ENCODE results near the gene LRRC28.

LRRC28 gene

GRCh38 chr15:99435877-99436541 lies 184.7 kb downstream of the LRRC28 start:
- DNase-seq (ENCODE audit: low read depth) = no peak

- DNase-seq (ENCODE audit: low read depth) = no peak
Measured at GRCh38 chr15:99436542-99437314, 185.4 kb downstream of the LRRC28 start.

GRCh38 chr15:99437315-99438223 lies 186.3 kb downstream of the LRRC28 start:
- DNase-seq (ENCODE audit: low read depth) = no peak

- DNase-seq (ENCODE audit: low read depth) = no peak
Measured at GRCh38 chr15:99438224-99438585, 186.9 kb downstream of the LRRC28 start.

- no peak for DNase-seq (ENCODE audit: low read depth)
Measured at GRCh38 chr15:99438691-99439523, 187.6 kb downstream of the LRRC28 start.

- DNase-seq (ENCODE audit: low read depth) = no peak
Measured at GRCh38 chr15:99439524-99439835, 188.2 kb downstream of the LRRC28 start.

GRCh38 chr15:99440029-99440428 lies 188.7 kb downstream of the LRRC28 start:
- no peak for DNase-seq (ENCODE audit: low read depth)

Measured in activated T-helper 1 cell treated with Interleukin-2 at 50 U/mL for 16 hours (primary cell).